GM12873 (cell line): ENCODE results near the gene NKX2-2.

Experiments used
- TF ChIP-seq, protein P1 (sequence below): IDR thresholded peaks from 2 replicates; pipeline ENCODE4 v1.5.1; 2012; ENCODE audit warnings: low read depth, mild to moderate bottlenecking, moderate library complexity, low read length, control low read depth; ENCODE audit not compliant: insufficient read depth; ENCODE audit errors: missing control alignments

The NKX2-2 gene

DNA sequence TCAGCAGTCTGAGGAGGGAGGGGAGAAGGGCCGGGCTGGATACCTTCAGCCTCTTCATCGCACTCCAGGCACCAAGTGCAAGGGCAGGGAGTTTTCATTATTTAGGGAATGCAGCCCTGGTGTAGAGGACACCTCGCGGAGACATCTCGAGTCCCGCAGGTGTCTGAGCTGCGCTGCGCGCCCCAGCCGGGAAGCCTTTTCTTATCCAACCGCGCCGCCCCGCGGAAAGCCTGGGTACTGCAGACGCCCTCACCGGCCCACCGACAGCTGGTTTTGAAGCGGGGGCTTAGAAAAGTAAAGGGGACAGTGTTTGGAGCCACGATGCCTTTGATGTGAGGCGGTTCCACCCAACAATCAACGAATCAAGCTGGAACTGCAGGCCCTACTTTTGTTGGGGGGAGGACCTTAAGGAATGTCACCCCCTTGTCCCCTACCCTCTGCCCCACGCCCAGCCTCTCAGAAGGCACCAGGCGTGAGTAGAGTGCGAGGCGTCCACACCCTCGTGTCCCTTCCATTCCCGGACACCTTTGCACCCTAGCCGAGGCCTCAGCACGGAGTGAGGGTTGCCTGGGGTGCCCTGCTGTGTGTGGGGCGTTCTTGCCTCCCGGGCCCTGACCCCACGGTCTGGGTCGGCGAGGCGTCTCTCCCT is 8.6 kb downstream of the NKX2-2 start:
- TF ChIP-seq, protein P1, sequence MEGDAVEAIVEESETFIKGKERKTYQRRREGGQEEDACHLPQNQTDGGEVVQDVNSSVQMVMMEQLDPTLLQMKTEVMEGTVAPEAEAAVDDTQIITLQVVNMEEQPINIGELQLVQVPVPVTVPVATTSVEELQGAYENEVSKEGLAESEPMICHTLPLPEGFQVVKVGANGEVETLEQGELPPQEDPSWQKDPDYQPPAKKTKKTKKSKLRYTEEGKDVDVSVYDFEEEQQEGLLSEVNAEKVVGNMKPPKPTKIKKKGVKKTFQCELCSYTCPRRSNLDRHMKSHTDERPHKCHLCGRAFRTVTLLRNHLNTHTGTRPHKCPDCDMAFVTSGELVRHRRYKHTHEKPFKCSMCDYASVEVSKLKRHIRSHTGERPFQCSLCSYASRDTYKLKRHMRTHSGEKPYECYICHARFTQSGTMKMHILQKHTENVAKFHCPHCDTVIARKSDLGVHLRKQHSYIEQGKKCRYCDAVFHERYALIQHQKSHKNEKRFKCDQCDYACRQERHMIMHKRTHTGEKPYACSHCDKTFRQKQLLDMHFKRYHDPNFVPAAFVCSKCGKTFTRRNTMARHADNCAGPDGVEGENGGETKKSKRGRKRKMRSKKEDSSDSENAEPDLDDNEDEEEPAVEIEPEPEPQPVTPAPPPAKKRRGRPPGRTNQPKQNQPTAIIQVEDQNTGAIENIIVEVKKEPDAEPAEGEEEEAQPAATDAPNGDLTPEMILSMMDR = peak; percentile 96

DNA sequence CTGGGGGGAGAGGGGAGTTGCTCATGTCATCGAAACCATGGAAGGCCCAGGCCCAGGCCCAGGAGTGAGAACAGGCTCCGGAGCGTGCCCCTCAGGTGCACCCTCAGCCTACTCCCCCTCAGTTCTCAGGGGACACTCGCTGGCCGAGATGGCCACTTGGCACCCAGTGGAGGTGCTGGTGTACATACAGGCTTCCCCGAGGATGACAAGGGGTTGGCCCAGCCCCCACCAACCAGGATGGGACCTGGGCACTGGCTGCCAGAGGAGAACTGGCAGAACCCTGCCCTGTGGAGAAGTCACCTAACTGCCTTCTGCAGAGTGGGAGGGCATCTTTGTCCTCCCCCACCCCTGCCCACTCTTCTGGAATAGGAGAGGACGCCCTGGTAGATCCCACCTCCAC is 9.5 kb downstream of the NKX2-2 start:
- TF ChIP-seq, protein P1 = no peak

DNA sequence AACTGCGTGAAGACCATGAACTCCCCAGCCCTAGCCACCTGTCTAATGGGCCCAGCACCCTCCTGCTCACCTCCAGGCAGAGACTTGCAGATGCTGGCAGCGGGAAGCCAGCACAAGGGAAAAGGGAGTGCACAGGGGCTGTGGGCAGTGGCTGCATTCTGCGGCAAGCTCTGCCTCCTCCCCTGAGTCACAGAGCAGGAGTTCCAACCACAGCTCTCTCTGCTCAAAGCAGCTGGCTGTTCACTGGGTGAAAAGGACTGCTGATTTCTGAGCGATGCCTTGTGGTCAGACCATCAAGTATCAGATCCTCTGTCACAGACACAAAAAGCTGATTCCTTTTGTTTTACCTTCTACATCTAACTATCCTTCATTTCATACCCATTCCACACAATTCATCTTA is 10.5 kb downstream of the NKX2-2 start:
- TF ChIP-seq, protein P1 = no peak

DNA sequence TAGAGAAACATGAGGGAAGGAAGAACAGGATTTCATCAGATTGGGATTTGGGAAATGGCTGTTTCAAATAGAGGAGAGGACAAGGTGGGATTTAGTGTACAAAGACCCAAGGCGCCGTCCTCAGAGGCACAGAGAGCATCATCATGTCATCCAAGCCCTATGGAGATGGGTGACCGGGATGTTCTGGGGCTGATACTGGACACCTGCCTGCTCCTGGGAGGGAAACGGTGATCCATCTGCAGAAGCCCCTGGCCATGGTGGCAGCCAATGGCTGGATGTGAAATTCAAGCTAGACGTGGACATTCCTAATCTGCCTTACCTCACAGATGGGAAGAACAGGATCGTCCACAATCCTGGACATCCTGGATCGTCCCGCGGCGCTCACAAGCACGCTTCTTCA is 12.7 kb downstream of the NKX2-2 start:
- TF ChIP-seq, protein P1 = no peak

DNA sequence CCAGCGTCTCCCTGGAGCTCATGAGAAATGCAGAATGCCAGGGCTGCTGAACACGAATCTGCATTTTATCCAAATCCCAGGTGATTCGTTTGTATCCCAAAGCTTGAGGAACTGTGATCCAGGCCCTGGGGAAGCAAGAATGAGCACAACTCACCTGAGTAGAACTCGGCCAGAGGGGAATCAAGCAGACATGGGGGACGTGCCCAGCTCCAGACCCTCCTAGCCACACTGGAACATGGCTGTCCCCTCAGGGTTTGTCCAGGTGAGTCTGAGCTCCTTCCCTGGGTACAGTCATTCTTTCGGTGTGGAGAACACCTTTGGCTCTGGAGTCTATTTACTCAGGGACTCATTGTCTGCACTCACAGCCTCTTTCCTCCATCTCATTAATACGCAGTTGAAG is 13.3 kb downstream of the NKX2-2 start:
- TF ChIP-seq, protein P1 = no peak

DNA sequence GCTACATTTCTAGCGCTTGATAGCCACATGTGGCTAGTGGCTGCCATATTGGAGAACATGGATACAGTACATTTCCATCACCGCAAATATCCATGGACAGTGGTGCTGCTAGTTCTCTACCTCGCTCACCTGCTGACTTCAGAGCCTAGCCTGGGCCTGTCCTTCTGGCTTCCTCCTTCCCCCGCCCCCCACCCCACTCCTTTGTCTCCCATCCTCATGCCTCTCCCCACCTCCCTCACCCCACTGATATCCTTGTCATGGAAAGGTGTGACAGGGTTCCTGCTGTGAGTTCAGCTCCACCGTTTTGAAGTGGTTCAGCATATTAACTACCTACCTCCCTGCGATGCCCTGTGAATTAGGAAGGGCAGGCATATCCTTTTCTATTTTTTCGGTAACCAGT is 14.2 kb downstream of the NKX2-2 start:
- TF ChIP-seq, protein P1 = no peak

DNA sequence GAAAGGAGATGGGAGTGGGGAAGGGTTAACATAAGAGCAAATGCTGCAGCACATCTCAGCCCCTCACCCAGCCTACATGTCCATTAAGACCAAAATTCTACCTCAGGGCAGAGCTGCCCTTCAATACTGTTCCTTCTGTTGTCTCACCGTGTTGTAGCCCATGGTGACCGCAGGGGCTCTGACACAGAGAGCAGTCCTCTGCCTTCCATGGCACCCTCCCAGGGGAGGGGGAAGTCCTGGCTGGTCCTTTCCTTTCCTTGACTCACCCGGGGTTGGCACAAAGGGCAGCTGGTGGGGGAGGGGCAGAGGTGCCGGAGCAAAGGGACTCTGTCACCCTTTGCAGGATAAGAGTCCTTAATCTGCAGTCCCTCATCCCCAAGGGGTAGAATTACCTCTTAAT is 15.2 kb downstream of the NKX2-2 start:
- TF ChIP-seq, protein P1 = no peak
